ENCODE results near the gene HOXC9. TPM values are rescaled to one million over a fixed set of nuclear protein-coding genes. Genes with fewer than 3 reads are reported as not detected.

Gene HOXC9
- total RNA-seq, 1 donor from 2014 or later, result 0.28 TPM

- H3K27me3 Mint-ChIP-seq (ENCODE audit: unreplicated experiment), result peaks cover 52% of the 10 kb centered on the region
- H3K4me3 Mint-ChIP-seq (ENCODE audit: unreplicated experiment), result no peak overlapping the region
- peaks cover 5% of the 10 kb centered on the region for H3K36me3 Mint-ChIP-seq (ENCODE audit: low read depth, unreplicated experiment)
- no peaks in the 10 kb centered on the region for H3K9me3 Mint-ChIP-seq (ENCODE audit: unreplicated experiment)
- peaks cover 9% of the 10 kb centered on the region for H3K4me1 Mint-ChIP-seq (ENCODE audit: unreplicated experiment)
- no peak overlapping the region for H3K27ac Mint-ChIP-seq (ENCODE audit: unreplicated experiment)
- no peak for DNase-seq (ENCODE audit: low spot score)
- TF ChIP-seq CTCF (IDR thresholded peaks at IDR 0.05; ENCODE audit: unreplicated experiment), result no peak
These were observed 47.6 kb upstream of the HOXC9 start for GRCh38 chr12:53952335-53952694.

GRCh38 chr12:53952871-53953734, 46.9 kb upstream of the HOXC9 start:
- Mint-ChIP-seq H3K36me3 (ENCODE audit: low read depth, unreplicated experiment) (peaks cover 5% of the 10 kb centered on the region), H3K9me3 (ENCODE audit: unreplicated experiment) (no peaks in the 10 kb centered on the region), H3K27me3 (ENCODE audit: unreplicated experiment) (peaks cover 54% of the 10 kb centered on the region), H3K4me1 (ENCODE audit: unreplicated experiment) (peaks cover 9% of the 10 kb centered on the region), H3K27ac (ENCODE audit: unreplicated experiment) (no peak overlapping the region), H3K4me3 (ENCODE audit: unreplicated experiment) (no peak overlapping the region)
- no peak for TF ChIP-seq CTCF (IDR thresholded peaks at IDR 0.05; ENCODE audit: unreplicated experiment)
- DNase-seq (ENCODE audit: low spot score), result no peak

GRCh38 chr12:53953831-53954693, 45.9 kb upstream of the HOXC9 start:
- H3K27ac Mint-ChIP-seq (ENCODE audit: unreplicated experiment), result no peak overlapping the region
- H3K4me1 Mint-ChIP-seq (ENCODE audit: unreplicated experiment), result peaks cover 9% of the 10 kb centered on the region
- no peak for DNase-seq (ENCODE audit: low spot score)
- H3K36me3 Mint-ChIP-seq (ENCODE audit: low read depth, unreplicated experiment), result peaks cover 5% of the 10 kb centered on the region
- H3K9me3 Mint-ChIP-seq (ENCODE audit: unreplicated experiment), result no peaks in the 10 kb centered on the region
- H3K4me3 Mint-ChIP-seq (ENCODE audit: unreplicated experiment), result no peak overlapping the region
- no peak for TF ChIP-seq CTCF (IDR thresholded peaks at IDR 0.05; ENCODE audit: unreplicated experiment)
- H3K27me3 Mint-ChIP-seq (ENCODE audit: unreplicated experiment), result peaks cover 52% of the 10 kb centered on the region

- Mint-ChIP-seq H3K27ac (ENCODE audit: unreplicated experiment) (no peak within 1 kb of the TSS), H3K9me3 (ENCODE audit: unreplicated experiment) (no peaks in the 10 kb centered on the region), H3K4me3 (ENCODE audit: unreplicated experiment) (no peak within 1 kb of the TSS), H3K27me3 (ENCODE audit: unreplicated experiment) (peaks cover 56% of the 10 kb centered on the region), H3K36me3 (ENCODE audit: low read depth, unreplicated experiment) (peaks cover 5% of the 10 kb centered on the region), H3K4me1 (ENCODE audit: unreplicated experiment) (peaks cover 11% of the 10 kb centered on the region)
- no peak for TF ChIP-seq CTCF (IDR thresholded peaks at IDR 0.05; ENCODE audit: unreplicated experiment)
- DNase-seq (ENCODE audit: low spot score), result no peak
These were observed 45.3 kb upstream of the HOXC9 start, which contains the start of gene HOXC12 for GRCh38 chr12:53954694-53955035. Gene HOXC12, plus strand, starts transcription at chr12:53954903. Its CDS starts 27 bp downstream, at chr12:53954930.
